ENCODE measurements around the gene PDZK1IP1. TPM values are rescaled to one million over a fixed set of nuclear protein-coding genes. Genes with fewer than 3 reads are reported as not detected.

Gene PDZK1IP1
- polyA plus RNA-seq, result not detected in 2 replicates

DNA sequence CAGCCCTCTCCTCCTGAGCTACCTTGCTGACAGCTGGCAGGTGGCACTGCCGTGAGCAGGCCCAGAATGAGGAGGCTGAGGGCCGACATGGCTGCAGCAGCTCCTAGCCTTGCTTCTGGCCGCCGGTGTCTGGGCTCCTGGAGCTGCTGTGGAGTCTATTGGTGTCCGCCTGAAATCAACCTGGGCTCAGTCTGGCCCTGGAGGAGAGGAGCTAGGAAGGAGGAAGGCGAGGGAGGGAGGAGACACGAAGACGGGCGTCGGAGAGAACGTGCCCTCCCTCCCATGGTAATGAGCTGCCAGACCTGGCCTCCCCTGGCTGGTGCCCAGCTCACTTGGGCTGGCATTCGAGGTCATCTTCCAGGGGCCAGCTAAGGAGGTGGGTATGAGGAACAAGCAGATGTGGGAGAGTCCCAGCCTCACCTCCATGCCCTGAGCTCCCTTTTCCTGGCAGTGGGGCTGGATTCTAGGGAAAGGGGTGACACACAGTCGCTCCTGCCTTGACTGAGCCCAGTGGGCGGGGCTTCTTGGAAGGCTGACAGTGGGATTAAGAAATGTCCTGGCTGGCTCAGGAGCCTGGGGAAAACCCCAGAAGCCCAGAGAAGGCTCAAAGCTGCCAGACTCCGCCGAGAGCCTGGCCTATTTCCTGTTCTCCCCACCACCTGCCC lies at the start of gene PDZK1IP1:
TSS of gene PDZK1IP1 (minus strand) at position 193 of the 665 bp plus-strand sequence. CDS start at position 89, 104 bp downstream.

DNA sequence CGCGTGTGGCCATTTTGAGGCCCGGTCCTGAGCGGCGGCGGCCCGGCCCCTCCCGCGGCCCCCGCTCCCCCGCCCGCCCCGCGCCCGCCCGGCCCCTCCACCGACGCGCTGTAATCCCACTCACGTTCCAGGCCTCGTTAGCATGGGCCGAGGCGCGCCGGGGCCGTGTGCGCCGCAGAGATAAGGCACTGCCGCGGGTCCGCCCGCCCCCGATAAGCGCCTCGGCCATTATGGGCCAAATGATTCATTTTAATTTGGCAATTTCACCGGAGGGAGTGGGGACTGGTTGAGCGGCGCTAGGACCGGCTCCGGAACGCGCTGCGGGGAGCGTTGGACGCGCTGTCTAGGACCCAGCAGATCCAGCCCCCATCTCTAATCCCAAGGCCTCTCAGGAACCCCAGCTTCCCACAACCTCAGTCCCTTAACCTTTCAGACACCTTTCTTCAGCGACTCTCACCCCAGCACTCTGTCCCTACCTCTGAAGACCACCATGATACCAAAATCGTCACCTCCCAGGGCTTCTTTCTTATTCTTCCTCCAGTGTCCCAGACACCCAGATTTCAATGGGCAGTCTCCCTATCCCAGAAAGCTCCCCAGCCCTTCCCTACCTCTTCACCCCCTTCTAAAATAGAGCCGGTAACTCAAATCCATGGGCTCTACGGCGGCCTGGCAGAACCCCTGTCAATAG lies 42.5 kb upstream of the PDZK1IP1 start, which contains the start of gene TAL1:
TSS of gene TAL1 (minus strand) at position 39 of the 688 bp plus-strand sequence. CDS start 6,337 bp downstream, outside the sequence.

DNA sequence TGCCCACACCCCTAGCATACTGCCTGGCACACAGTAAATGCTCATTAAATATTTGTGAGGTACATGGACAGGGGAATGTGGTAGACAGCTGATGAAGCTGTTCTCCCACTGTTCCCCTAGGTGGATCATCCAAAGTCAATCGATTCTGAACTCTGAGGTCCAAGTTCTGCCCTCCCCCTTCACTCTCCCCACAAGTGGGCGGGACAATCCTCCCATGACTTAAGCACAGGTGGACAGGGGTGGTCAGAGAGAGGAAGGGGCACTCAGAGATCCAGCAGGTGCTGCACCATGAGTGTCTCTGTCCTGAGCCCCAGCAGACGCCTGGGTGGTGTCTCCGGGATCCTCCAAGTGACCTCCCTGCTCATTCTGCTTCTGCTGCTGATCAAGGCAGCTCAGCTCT lies 52.6 kb downstream of the PDZK1IP1 start, which contains the start of gene CYP4A22:
TSS of gene CYP4A22 (plus strand) at position 244 of the 400 bp plus-strand sequence. CDS start at position 289, 45 bp downstream.

Other genes with a start within 250 kb of the PDZK1IP1 start
- gene CYP4A11, start 248.6 kb downstream of the PDZK1IP1 start, polyA plus RNA-seq, result 0.27 TPM in 1 of 2 replicates, not detected in the other
- 30.0 and 42.0 TPM in 2 replicates for gene CYP4X1, start 166.4 kb downstream of the PDZK1IP1 start, polyA plus RNA-seq
- 0.67 and 4.8 TPM in 2 replicates for gene CYP4Z1, start 122.8 kb downstream of the PDZK1IP1 start, polyA plus RNA-seq
- gene CYP4A22, start 52.6 kb downstream of the PDZK1IP1 start, polyA plus RNA-seq, result 0.23 TPM in 1 of 2 replicates, not detected in the other
- not detected in 2 replicates for gene TAL1, start 42.2 kb upstream of the PDZK1IP1 start, polyA plus RNA-seq
- gene STIL, start 124.1 kb upstream of the PDZK1IP1 start, polyA plus RNA-seq, result 1.2 TPM in 1 of 2 replicates, not detected in the other
- 104 and 112 TPM in 2 replicates for gene CMPK1, start 143.8 kb upstream of the PDZK1IP1 start, polyA plus RNA-seq
- gene FOXE3, start 226.2 kb upstream of the PDZK1IP1 start, polyA plus RNA-seq, result not detected in 2 replicates
- not detected in 2 replicates for gene FOXD2, start 248.0 kb upstream of the PDZK1IP1 start, polyA plus RNA-seq

Data from Purkinje cell (primary cell).